ENCODE measurements around the gene FAM227B. TPM values are rescaled to one million over a fixed set of nuclear protein-coding genes. Genes with fewer than 3 reads are reported as not detected.

Gene FAM227B
- total RNA-seq, 4 donors from 2014 or later: 3.3 to 9.2 (median 6.6) TPM

GRCh38 chr15:49421991-49422390 is 198.6 kb downstream of the FAM227B start:
- intact Hi-C loops (cut with DNase I; ENCODE audit: low total_unique reads): loop anchor here (5.0 kb wide), 1 partner anchor 185 kb away; no protein-coding TSS in a partner anchor
- H3K4me1 ChIP-seq: peaks cover 0 to 2% (median 0%) of the 10 kb centered on the region in 4 donors
- H3K27ac ChIP-seq: peak overlapping the region; percentile 71 to 80 (median 72)
- peak; percentile 24 for DNase-seq
- in situ Hi-C loops (cut with MboI; ENCODE audit: low pct_ligation_motif_present in 1 of 4, low pct_unique_long_range_greater_than_20kb in 1 of 4, low sequenced_read_pairs in 3 of 4): loop anchor here (10.0 to 25.0 kb wide), 5 partner anchors 177 to 715 kb away; no protein-coding TSS in a partner anchor
- no peaks in the 10 kb centered on the region for H3K9me3 ChIP-seq
- TF ChIP-seq CTCF (IDR thresholded peaks at IDR 0.05): peak; percentile 73 to 96 (median 85)
- no peak for TF ChIP-seq POLR2A (IDR thresholded peaks at IDR 0.05)
- 51 to 56% methylated on average over 9 of the region's 9 CpGs for WGBS, 2 donors (ENCODE audit: low coverage in 1 of 2)
- H3K27me3 ChIP-seq: no peaks in the 10 kb centered on the region
- no peaks in the 10 kb centered on the region for H3K36me3 ChIP-seq
- H3K4me3 ChIP-seq: peak overlapping the region in 2 of 4 donors; percentile 3 to 43

GRCh38 chr15:49418811-49419210 is 201.8 kb downstream of the FAM227B start:
- Histone ChIP-seq H3K36me3 (no peaks in the 10 kb centered on the region), H3K4me1 (peaks cover 0 to 2% (median 1%) of the 10 kb centered on the region in 4 donors), H3K27ac (no peak overlapping the region), H3K9me3 (no peaks in the 10 kb centered on the region), H3K27me3 (no peaks in the 10 kb centered on the region), H3K4me3 (no peak overlapping the region)
- 85 to 86% methylated on average over 1 of the region's 1 CpG for WGBS, 2 donors (ENCODE audit: low coverage in 1 of 2)
- TF ChIP-seq CTCF (IDR thresholded peaks at IDR 0.05) (no peak), EP300 (IDR thresholded peaks at IDR 0.05; ENCODE audit: low read depth) (no peak), POLR2A (IDR thresholded peaks at IDR 0.05) (no peak), POLR2AphosphoS5 (IDR thresholded peaks at IDR 0.05) (no peak)
- no peak for DNase-seq
- in situ Hi-C loops (cut with MboI; ENCODE audit: low pct_ligation_motif_present in 1 of 4, low pct_unique_long_range_greater_than_20kb in 1 of 4, low sequenced_read_pairs in 3 of 4) (loop anchor here (25.0 kb wide), 3 partner anchors 182 to 718 kb away; no protein-coding TSS in a partner anchor), intact Hi-C loops (cut with DNase I; ENCODE audit: low total_unique reads) (loop anchor here (10.0 kb wide), 1 partner anchor 554 kb away; no protein-coding TSS in a partner anchor)

GRCh38 chr15:49415638-49416037 is 205.0 kb downstream of the FAM227B start:
- peaks cover 0 to 2% (median 0%) of the 10 kb centered on the region in 4 donors for H3K4me1 ChIP-seq
- H3K27me3 ChIP-seq: no peaks in the 10 kb centered on the region
- no peak overlapping the region for H3K4me3 ChIP-seq
- WGBS, 2 donors (ENCODE audit: low coverage in 1 of 2): 20 to 73% methylated on average over 1 of the region's 1 CpG
- intact Hi-C loops (cut with DNase I; ENCODE audit: low total_unique reads): loop anchor here (10.0 kb wide), 1 partner anchor 551 kb away; no protein-coding TSS in a partner anchor
- H3K27ac ChIP-seq: no peak overlapping the region
- no peak for TF ChIP-seq CTCF (IDR thresholded peaks at IDR 0.05)
- TF ChIP-seq EP300 (IDR thresholded peaks at IDR 0.05; ENCODE audit: low read depth): no peak
- TF ChIP-seq POLR2A (IDR thresholded peaks at IDR 0.05): no peak
- in situ Hi-C loops (cut with MboI; ENCODE audit: low pct_ligation_motif_present in 1 of 4, low pct_unique_long_range_greater_than_20kb in 1 of 4, low sequenced_read_pairs in 3 of 4): loop anchor here (25.0 kb wide), 3 partner anchors 178 to 722 kb away; no protein-coding TSS in a partner anchor
- no peaks in the 10 kb centered on the region for H3K9me3 ChIP-seq
- H3K36me3 ChIP-seq: no peaks in the 10 kb centered on the region
- no peak for DNase-seq

- H3K4me1 ChIP-seq: peaks cover 0 to 2% (median 0%) of the 10 kb centered on the region in 4 donors
- H3K9me3 ChIP-seq: no peaks in the 10 kb centered on the region
- H3K4me3 ChIP-seq: no peak overlapping the region
- H3K27me3 ChIP-seq: no peaks in the 10 kb centered on the region
- no peak for DNase-seq
- in situ Hi-C loops (cut with MboI; ENCODE audit: low pct_ligation_motif_present in 1 of 4, low pct_unique_long_range_greater_than_20kb in 1 of 4, low sequenced_read_pairs in 3 of 4): loop anchor here (25.0 kb wide), 3 partner anchors 178 to 722 kb away; no protein-coding TSS in a partner anchor
- no peak for TF ChIP-seq POLR2AphosphoS5 (IDR thresholded peaks at IDR 0.05)
- no peak for TF ChIP-seq POLR2A (IDR thresholded peaks at IDR 0.05)
- TF ChIP-seq CTCF (IDR thresholded peaks at IDR 0.05): no peak
- no peak overlapping the region for H3K27ac ChIP-seq
- H3K36me3 ChIP-seq: no peaks in the 10 kb centered on the region
- intact Hi-C loops (cut with DNase I; ENCODE audit: low total_unique reads): loop anchor here (10.0 kb wide), 1 partner anchor 550 kb away; no protein-coding TSS in a partner anchor
Observed at GRCh38 chr15:49415149-49415548, 205.5 kb downstream of the FAM227B start.
